NCI-H146 (cell line): ENCODE results near the gene DNAJC21.

Experiments
- DNase-seq: peaks from one replicate; lab custom pipeline; 2025; lab: John Stamatoyannopoulos, UW

The DNAJC21 gene

GRCh38 chr5:34982823-34983222 lies 53.5 kb downstream of the DNAJC21 start:
- no peak for DNase-seq

- no peak for DNase-seq
Measured at GRCh38 chr5:34986965-34987364, 57.6 kb downstream of the DNAJC21 start.

- DNase-seq, result no peak
Measured at GRCh38 chr5:34991486-34992238, 62.3 kb downstream of the DNAJC21 start.

- no peak for DNase-seq
Measured at GRCh38 chr5:34993951-34994350, 64.6 kb downstream of the DNAJC21 start.

- no peak for DNase-seq
Measured at GRCh38 chr5:34996261-34996660, 66.9 kb downstream of the DNAJC21 start.

GRCh38 chr5:34998058-34998789 lies 68.9 kb downstream of the DNAJC21 start:
- no peak for DNase-seq

- DNase-seq, result no peak
Measured at GRCh38 chr5:35001842-35002241, 72.5 kb downstream of the DNAJC21 start.

- DNase-seq, result no peak
Measured at GRCh38 chr5:35002459-35002858, 73.1 kb downstream of the DNAJC21 start.

- peak; percentile 31 for DNase-seq
Measured at GRCh38 chr5:35003018-35003957, 73.9 kb downstream of the DNAJC21 start.

- no peak for DNase-seq
Measured at GRCh38 chr5:35004200-35004599, 74.8 kb downstream of the DNAJC21 start.

- no peak for DNase-seq
Measured at GRCh38 chr5:35004771-35005170, 75.4 kb downstream of the DNAJC21 start.
